22Rv1 (cell line): Measurements from ENCODE around the gene ZNF697.

Experiments used
- ZFX ChIP-seq: fragments of 450-650 bp; IDR thresholded peaks from 2 replicates; pipeline ENCODE4 v1.6.1; 2017; ENCODE audit warnings: antibody characterized with exemption, borderline replicate concordance
- TF ChIP-seq, protein P1 (sequence below): fragments of 450-650 bp; IDR thresholded peaks from 2 replicates; pipeline ENCODE4 v1.5.1; 2017; ENCODE audit warnings: mild to moderate bottlenecking

DNA sequence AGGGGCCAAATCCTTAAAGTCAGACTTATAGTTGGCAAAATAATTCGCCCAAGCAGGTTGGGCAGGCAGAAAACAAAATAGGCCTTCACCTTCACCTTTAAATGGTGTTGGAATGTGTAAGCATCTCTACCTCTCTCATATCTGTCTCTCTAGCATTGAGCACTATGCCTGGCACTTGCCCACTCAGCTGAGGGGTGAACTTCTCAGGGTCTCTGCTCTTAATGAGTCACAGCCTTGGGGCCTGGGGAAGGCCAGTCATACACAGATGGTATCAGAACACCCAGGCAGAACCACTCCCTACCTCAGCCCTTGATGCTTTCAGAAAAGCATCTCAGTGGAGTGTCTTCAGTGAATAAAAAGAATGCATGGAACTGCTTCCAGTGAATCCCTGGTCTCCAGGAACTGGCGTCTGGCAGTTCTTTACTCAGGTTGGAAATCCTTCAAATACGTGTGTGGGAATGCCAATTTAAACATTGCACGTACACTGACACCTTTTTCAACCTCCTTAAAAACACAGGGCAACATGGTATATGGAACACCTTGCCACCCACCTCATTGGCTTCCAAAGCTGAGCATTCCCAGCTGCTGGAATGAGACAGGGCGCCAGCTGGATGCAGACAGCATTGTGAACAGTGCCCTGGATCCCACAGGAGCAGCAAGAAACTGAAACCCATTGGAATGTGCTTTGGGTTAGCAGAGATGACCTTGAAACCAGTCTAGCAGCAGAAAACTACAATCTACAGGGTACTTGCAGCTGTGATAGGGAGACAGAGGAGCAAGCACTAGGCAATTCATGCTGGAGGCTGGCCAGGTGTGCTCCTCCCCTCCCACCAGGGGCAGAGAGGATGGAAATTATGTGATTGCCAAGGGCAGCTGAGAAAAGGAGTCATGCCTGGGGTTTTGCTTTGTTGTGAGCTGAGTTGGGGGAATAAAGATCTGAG is 30.0 kb downstream of the ZNF697 start:
- TF ChIP-seq, protein P1, sequence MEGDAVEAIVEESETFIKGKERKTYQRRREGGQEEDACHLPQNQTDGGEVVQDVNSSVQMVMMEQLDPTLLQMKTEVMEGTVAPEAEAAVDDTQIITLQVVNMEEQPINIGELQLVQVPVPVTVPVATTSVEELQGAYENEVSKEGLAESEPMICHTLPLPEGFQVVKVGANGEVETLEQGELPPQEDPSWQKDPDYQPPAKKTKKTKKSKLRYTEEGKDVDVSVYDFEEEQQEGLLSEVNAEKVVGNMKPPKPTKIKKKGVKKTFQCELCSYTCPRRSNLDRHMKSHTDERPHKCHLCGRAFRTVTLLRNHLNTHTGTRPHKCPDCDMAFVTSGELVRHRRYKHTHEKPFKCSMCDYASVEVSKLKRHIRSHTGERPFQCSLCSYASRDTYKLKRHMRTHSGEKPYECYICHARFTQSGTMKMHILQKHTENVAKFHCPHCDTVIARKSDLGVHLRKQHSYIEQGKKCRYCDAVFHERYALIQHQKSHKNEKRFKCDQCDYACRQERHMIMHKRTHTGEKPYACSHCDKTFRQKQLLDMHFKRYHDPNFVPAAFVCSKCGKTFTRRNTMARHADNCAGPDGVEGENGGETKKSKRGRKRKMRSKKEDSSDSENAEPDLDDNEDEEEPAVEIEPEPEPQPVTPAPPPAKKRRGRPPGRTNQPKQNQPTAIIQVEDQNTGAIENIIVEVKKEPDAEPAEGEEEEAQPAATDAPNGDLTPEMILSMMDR = no peak
- TF ChIP-seq ZFX = no peak
